GM12892 (cell line): ENCODE results near the gene ELF2.

Experiments used
- POLR2A ChIP-seq: IDR thresholded peaks from 2 replicates; pipeline ENCODE4 v1.6.1; 2011; ENCODE audit warnings: low read depth, low read length, control low read depth
- POLR2AphosphoS5 ChIP-seq: IDR thresholded peaks from 2 replicates; pipeline ENCODE4 v1.6.1; 2011; ENCODE audit warnings: low read depth, low read length, control low read depth
- TAF1 ChIP-seq: IDR thresholded peaks from 2 replicates; pipeline ENCODE4 v1.6.1; 2011; ENCODE audit warnings: low read depth, mild to moderate bottlenecking, control low read depth, low read length, borderline replicate concordance

DNA sequence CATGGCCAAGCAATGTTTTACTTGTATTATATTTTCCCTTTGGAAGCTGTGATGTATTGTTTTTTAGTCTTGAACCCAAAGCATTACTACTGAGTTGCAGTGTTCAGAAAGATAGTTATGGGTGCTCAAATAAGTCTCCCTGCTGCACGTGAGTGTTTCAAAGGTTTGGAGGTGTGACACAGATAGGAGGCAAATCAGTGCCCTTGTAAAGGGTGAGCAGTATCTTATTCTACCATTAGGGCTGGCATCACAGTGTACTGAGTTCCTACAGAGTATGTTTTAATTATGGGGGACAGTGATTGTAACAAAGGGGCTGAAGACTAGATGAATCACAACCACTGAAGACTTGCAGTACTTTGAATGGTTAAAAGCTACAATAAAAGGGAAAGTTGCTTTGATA, 123.1 kb downstream of the ELF2 start:
- TF ChIP-seq POLR2A (no peak), POLR2AphosphoS5 (no peak), TAF1 (no peak)
